COLO668 (cell line): Measurements from ENCODE around the gene GPC6.

ENCODE experiments used
- DNase-seq: peaks from one replicate; lab custom pipeline; 2025; ENCODE audit not compliant: unreplicated experiment; lab: John Stamatoyannopoulos, UW

The GPC6 gene

DNA sequence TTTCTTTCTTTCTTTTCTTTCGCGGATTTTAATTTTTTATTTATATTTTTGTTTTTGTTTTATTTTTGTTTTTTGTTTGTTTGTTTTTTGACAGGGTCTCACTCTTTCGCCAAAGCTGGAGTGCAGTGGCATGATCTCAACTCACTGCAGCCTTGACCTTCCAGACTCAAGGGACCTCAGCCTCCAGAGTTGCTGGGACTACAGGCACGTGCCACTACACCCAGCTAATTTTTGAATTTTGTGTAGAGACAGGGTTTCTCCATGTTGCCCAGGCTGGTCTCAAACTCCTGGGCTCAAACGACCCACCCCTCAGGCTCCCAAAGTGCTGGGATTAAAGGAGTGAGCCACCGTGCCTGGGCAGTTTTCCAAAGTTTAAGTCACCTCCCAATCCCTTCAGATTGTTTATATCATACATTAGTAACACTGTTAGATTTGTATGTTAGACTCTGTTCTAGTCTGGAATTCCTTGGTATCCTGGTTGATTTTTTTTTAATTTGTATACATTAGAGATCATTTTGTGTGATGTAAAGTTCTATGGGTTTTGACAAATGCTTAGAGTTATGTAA is 655.6 kb downstream of the GPC6 start:
- no peak for DNase-seq

GRCh38 chr13:93889430-93889951 is 662.9 kb downstream of the GPC6 start:
- no peak for DNase-seq

DNA sequence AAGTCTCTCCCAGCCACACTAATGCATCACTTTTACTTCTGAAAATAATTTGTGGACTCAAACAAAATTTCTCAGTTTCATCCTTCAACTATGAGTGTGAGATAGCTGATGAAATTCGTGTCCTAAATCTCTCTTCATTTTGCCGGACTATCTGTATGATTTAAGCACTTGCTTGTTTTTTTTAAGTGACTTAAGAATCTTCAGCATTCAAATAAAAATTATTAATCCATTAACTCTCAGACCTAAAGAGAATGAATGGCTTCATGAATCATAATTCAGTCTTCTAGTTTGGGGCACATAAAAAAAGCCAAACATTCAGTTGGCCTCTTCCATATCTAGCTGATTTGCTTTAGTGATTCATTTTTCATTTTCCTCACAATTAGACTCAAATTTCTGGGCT is 673.4 kb downstream of the GPC6 start:
- DNase-seq: no peak

GRCh38 chr13:93900731-93901130 is 674.1 kb downstream of the GPC6 start:
- no peak for DNase-seq

- DNase-seq: no peak
Measured at GRCh38 chr13:93903909-93904308, 677.3 kb downstream of the GPC6 start.

DNA sequence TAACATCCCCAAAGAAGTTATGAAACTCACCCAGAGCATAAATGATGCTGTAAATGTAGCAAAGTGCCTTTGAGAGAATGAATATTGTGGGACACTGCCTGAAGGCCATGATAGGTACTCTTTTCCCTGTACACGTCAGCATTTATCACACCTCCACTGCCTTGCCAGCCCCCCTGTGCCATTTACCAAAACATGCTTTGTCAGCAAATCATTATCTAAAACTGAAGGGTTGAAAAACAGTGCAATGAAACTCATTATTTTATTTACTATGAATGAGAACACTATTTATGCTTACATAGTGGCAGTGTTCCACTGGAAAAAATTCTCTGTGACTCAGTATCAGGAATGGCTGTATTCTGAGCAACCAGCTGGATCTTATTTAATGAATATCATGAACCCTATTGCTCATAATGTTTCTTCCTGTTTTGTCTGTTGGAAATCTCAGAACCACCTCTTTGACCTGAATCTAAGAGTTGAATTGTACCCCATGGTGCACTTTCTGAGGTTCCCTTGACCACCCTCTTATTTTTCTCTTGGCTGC is 688.7 kb downstream of the GPC6 start:
- no peak for DNase-seq

DNA sequence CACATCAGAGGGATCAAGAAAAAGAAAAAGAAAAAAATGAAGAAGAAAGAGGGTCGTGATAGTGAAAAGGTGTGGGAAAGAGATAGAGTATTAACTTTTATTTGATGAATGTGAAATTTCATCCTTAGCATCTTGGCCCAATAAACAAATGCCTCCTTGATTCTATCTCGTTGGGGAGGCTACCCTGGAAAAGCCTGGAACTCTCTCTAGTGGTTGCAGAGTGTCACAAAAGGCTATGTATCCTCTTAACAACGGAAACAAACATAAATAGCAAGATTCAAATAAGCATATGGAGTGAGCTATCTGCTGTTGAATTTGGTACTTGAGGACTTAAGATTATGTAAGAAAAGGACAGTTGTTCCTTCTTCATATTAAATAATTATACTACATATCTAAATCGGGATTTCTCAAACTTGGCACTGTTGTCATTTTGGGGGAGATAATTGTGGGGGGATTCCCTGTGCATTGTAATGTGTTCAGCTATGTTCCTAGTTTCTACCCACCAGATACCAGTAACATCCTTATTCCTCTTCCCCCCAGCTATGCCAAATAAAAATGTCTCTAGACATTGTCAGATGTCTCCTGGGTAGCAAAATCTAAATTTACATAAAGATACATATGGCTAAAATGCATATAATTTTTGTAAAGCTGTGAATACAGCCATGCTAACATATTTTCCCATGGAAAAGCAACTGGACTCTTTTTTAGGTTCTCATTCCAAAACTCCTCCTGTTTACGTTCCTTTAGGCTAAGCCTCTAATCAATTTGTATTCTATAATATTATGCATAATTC is 695.7 kb downstream of the GPC6 start:
- DNase-seq: no peak

GRCh38 chr13:93925990-93926389 is 699.4 kb downstream of the GPC6 start:
- peak; percentile 57 for DNase-seq

DNA sequence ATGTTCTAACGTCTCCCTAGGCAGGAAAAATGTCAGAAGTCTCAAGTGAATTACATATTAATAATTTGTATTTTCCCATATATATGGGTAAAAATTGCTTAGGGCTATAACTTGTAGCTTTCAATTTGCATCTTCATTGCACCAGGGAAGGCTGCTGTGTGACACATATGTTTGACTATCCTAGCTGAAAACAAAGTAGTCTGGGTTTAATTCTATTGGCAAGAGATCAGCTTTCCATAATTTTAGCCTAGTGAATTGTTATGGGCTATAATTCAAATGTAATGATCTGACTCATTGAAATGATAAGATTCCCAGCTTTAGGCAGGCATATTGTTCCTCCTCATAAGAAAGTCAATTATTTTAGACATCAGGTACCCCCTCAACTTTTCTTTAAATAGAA is 699.8 kb downstream of the GPC6 start:
- DNase-seq: peak; percentile 57

- DNase-seq: no peak
Measured at GRCh38 chr13:93927431-93927830, 700.8 kb downstream of the GPC6 start.

DNA sequence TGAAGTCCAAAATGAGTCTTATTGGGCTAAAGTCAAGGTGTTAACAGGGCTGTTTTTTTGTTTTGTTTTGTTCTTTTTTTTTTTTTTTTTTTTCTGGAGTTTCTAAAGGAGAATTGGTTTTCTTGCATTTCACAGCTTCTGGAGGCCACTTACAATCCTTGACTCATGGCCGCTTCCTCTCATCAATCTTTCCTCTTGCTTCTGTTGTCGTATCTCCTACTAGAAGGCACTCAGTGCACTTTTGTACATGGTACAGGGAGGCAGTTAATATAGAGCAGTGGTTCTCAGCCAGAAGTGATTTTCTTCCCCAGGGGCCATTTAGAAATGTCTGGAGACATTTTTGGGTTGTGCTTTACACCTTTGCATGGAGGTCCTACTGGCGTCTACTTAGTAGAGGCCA is 706.3 kb downstream of the GPC6 start:
- no peak for DNase-seq

DNA sequence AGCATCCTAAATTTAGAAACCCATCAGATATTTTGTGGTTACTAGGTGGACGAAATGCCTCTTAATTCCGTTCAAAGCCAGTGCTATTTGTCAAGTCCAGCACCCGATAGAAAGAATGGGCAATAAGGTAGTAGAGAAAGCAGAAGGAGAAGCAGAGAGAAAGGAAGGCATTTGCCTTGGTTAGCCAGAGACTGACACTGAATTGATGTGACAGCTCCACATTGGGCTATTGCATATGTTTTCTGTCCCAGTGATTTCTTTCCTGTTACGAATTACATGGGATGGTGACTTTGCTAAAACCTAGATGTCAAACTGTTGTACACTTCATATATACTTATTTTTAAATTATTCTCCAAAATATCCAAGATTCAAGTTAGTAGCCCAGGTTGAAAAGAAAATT is 710.3 kb downstream of the GPC6 start:
- no peak for DNase-seq

GRCh38 chr13:93941444-93941843 is 714.8 kb downstream of the GPC6 start:
- DNase-seq: no peak

GRCh38 chr13:93942016-93942415 is 715.4 kb downstream of the GPC6 start:
- DNase-seq: no peak

DNA sequence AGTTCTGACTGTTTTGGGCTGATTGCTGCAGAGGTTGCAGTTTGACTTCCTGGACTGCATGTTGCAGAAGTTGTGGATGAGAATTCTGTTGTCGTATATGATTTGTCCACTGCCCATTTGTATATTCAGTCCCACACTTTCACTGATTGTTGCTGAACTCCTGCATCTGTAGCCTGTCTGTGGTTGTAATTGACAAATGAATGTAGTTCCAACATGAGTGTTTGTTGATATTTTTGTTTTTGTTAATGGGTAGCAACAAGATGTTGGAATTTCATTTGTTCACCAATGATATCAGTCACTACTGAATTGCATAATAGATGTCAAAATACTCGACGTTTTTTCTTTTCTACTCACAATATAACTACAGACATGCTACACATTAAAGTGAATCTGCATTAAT is 719.0 kb downstream of the GPC6 start:
- DNase-seq: no peak

- no peak for DNase-seq
Measured at GRCh38 chr13:93946994-93947393, 720.4 kb downstream of the GPC6 start.

DNA sequence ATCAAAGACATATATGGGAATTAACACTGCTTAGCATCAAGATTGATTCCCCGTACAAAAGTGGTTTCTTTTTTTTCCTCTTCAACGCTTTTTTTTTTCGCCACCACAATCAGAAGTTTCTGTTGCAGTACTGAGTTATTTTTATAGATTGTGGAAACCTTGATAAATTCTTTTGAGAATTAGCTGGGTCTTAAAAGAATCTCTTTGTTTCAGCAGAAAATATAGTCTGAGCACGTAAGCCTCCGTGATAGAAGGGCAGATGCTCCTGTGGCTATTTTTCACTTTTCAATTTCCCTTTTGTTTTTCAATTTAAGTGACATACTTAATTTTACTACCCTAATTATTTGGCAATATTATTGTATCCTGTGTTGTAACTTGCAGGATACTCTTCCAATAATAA is 721.0 kb downstream of the GPC6 start:
- no peak for DNase-seq

GRCh38 chr13:93948162-93948922 is 721.7 kb downstream of the GPC6 start:
- no peak for DNase-seq

GRCh38 chr13:93951108-93951507 is 724.5 kb downstream of the GPC6 start:
- DNase-seq: no peak

GRCh38 chr13:93951951-93952350 is 725.3 kb downstream of the GPC6 start:
- no peak for DNase-seq

GRCh38 chr13:93953841-93954240 is 727.2 kb downstream of the GPC6 start:
- DNase-seq: no peak

- no peak for DNase-seq
Measured at GRCh38 chr13:93955904-93956303, 729.3 kb downstream of the GPC6 start.
